ENCODE results near the gene SP5.
"Not testable (repeated sequence)": the region's sequence is repeated elsewhere in the genome, so short reads cannot be mapped to it uniquely, and the experiment has no call there.

- TF ChIP-seq CTCF, EZH2phosphoT487 (IDR thresholded peaks at IDR 0.05; ENCODE audit: low read length): not testable (repeated sequence)
Observed at GRCh38 chr2:170734601-170735000, 19.5 kb downstream of the SP5 start.
